HG03521 (cell line): ENCODE data around the gene FNIP1.
"Not testable (repeated sequence)": the region's sequence is repeated elsewhere in the genome, so short reads cannot be mapped to it uniquely, and the experiment has no call there.

ENCODE experiments used
- ATAC-seq: cut with Tn5 transposase; IDR thresholded peaks from one replicate; pipeline ENCODE4 v1.9.1; 2021; ENCODE audit warnings: mild to moderate bottlenecking, moderate library complexity; ENCODE audit not compliant: unreplicated experiment

FNIP1 gene

GRCh38 chr5:131796793-131797693 is at the start of gene FNIP1:
Gene FNIP1, minus strand, starts transcription at chr5:131797017. Its CDS starts 96 bp downstream, at chr5:131796921.
- peak; percentile 94 for ATAC-seq

DNA sequence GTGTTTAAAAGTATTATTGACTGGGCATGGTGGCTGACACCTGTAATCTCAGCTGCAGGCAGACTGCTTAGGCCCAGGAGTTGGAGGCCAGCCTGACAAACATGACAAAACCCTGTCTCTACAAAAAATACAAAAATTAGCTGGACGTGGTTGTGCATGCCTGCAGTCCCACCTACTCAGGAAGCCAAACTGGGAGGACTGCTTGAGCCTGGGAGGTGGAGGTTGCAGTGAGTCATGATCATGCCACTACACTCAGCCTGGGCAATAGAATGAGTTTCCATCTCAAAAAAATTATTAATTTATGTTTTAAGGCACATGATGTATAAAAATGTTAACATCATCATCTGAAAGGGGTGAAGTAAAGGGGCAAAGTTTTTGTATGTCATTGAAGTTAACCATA is 49.7 kb upstream of the FNIP1 start:
- no peak for ATAC-seq

- no peak for ATAC-seq
These were observed 49.0 kb upstream of the FNIP1 start for GRCh38 chr5:131845828-131846227.

GRCh38 chr5:131842971-131843370 is 46.2 kb upstream of the FNIP1 start:
- not testable (repeated sequence) for ATAC-seq

GRCh38 chr5:131832702-131833101 is 35.9 kb upstream of the FNIP1 start:
- not testable (repeated sequence) for ATAC-seq

DNA sequence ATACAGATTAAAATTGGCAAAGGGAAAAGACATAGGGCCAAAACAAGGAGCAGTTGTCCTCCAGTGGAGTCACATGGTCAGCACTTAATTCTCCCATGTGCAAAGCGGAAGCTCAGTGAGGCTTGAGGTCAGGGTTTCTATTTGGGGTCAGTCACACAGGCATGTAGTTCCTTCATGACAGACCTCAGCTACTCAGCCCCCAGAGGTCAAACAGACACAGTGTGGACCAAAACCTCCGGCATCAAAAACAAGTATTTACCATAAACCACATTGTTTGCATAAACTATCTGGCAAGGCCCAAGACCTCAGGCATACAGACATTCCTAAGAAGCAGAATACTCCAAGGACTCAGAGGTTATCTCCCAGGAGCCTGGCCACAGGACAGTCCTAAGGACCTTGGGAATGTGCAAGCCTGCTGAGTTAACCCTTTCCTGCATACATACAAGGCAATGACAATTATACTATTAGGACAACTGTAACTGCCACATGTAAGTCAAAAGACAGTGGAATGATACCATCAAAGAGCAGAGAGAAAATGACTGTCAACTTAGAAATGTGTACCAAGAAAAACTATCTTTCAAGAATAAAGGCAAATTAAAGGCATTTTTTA is 28.7 kb upstream of the FNIP1 start:
- peak; percentile 93 for ATAC-seq

- ATAC-seq, result no peak
These were observed 27.8 kb upstream of the FNIP1 start for GRCh38 chr5:131824631-131825030.

DNA sequence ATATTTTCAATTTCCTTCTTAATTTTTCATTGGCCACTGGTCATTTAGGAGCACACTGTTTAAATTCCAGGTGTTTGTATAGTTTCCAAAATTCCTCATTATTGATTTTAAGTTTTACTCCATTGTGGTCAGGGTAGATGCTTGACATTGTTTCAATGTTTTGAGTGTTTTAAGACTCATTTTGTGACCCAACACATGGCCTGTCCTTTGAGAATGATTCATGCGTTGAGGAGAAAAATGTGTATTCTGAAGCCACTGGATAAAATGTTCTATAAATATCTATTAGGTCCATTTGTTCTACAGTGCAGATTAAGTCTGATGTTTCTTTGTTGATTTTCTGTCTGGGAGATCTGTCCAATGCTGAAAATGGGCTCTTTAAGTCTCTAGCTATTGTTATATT is 24.4 kb upstream of the FNIP1 start:
- ATAC-seq, result no peak

DNA sequence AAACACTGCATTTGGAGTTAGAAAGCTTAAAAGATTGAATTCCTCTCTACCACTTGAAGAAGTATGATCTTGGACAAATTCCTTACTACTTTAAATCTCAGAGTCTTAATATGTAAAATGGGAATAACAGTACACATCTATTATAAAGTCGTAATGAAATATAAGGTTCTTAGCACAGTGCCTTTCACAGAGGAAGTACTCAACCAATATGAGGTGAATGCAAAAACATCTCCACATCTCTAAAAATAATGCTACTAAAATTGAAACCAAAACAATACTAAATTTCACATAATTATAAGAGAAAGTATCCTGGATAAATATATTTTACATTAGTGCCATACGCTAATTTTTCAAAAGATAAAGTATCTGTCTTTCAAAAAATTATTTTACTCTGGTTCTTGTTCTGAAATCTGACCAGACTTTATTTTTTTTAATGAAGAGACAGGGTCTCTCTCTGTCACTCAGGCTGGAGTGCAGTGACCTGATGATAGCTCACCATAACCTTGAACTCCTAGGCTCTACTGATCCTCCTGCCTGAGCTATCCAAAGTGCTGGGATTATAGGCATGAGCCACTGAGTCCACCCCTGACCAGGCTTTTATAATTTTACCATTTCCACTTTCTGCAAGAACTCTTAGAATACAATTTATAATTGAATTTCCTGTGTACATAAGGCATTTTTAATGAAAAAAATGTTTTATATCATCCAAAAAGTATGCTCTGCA is 21.3 kb upstream of the FNIP1 start:
- ATAC-seq, result no peak

GRCh38 chr5:131814990-131815389 is 18.2 kb upstream of the FNIP1 start:
- ATAC-seq, result no peak

DNA sequence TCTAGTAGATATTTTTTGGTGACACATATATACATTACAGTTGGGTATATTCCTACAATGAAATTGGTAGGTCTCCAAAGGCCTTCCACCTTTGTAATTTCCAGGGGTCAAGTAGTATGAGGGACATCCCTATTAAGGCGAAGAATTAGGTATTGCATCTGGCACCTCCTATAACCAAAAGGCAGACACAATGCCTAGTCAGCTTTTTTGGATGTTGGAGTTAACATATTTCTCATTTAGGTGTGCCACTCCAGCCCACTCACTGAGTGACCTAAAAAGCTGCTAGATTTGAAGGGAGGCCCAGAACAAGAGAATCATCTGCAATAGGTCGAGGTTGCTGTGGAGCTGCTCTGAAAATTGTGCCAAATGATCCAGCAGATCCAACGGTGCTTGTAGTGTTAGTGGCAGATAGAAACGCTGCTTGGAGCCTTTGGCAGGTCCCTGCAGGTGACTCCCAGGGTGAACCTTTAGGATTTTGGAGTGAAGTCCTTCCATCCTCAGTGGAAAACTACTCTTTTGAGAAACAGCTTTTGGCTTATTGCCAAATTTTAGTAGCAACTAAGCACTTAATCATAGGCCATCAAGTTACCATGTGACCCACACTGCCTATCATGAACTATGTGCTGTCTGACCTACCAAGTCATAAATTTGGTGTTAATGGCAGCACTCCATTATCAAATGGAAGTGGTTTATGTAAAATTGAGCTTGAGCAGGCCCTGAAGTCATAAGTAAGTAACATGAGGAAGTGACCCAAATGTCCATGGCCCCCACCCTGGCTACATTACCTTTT is 15.7 kb upstream of the FNIP1 start:
- ATAC-seq, result no peak

DNA sequence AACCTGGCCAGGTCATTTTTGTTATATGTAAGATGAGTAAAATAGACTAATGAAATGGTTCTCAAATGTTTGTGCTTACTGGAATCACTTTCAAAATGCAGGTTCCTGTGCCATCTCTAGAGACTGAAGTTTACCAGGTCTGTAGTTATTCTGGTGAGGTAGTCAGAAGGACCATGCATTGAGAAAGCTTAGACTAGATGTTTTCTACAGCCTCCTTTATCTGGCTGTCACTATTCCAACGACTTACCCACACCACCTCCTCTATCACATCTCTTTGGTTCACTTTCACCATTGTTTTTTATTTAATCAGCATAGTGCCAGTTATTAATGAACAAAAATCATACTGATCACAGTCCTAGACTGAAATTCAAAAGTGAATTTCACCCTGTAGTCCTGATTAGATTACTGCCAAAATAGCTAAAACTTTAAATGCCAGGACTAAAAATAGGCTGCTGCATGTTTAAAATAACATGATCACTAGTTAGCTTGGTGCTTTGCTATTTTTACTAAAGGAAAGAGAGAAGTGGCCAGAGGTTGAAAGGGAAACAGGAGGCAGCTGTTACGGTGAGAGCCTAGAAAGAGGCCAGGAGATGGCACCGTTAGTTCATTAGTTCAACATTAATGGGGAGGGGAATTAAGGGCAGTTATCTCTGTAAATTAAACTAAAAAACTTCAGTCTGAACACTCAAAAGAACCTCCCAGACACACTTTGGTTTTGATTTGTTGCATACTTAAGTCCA is 13.9 kb upstream of the FNIP1 start:
- no peak for ATAC-seq

DNA sequence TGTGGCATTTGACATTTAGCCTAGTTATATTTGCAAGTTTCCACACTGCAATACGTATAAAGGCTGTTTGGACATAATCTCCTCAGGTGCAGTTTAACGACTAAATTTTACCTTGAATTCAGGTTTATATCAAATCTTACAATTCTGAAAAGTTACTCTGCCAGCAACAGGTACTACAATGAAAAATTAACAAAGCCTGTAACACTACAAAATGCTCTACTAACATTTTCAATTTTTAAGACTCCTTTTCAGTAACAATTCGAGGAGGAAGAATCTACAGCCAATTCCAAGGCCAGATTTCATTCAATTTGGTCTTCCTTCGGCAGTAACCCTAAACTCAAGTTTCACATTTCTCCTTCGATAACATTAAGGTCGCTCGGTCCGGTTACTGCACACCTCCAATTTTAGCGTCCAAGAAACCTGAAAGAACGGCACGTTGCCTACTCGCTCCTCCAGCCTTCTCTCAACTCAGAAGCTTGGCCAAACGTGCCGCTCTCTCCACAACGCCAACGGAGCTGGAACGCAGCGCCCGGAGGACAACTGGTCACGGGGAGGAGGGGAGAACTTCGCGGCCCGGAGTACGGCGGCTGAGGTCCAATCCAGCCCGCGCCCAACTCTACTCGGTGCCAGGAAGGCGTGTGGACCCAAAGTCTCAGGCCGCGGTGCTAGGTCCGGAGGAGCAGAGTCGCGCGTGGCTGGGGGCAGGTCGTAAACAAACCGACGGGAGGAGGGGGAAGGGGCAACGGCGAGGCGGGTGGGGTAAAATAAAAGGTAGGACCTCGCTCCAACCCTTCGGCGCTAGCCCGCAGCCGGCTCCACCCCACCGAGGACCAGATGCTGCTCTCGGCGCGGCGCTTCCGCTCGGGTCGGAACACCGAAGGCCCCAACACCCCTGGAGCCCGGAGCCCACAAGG is 681 bp downstream of the FNIP1 start:
- ATAC-seq, result peak; percentile 12

DNA sequence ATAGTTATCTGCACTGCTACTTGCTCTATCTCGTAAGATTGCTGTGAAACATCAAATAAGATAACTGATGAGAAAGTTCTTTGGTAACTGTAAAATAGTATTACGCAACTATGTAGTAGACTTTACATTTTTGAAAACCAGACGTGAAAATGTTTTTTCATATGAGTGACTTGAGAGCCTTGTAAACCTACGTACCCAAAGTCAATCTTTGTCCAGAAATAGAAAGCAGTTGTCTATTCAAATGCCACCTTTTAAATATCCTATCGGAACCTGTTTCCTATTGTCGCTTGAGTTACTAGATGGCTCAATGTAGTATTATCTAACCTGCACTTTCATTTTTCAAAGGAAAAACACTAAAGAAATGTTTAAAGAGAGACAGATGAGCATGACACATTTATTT is 1.6 kb downstream of the FNIP1 start:
- ATAC-seq, result no peak

- ATAC-seq, result no peak
These were observed 2.2 kb downstream of the FNIP1 start for GRCh38 chr5:131794586-131794985.

GRCh38 chr5:131792896-131793295 is 3.9 kb downstream of the FNIP1 start:
- ATAC-seq, result no peak

GRCh38 chr5:131791866-131792265 is 5.0 kb downstream of the FNIP1 start:
- no peak for ATAC-seq

GRCh38 chr5:131790550-131790949 is 6.3 kb downstream of the FNIP1 start:
- no peak for ATAC-seq

DNA sequence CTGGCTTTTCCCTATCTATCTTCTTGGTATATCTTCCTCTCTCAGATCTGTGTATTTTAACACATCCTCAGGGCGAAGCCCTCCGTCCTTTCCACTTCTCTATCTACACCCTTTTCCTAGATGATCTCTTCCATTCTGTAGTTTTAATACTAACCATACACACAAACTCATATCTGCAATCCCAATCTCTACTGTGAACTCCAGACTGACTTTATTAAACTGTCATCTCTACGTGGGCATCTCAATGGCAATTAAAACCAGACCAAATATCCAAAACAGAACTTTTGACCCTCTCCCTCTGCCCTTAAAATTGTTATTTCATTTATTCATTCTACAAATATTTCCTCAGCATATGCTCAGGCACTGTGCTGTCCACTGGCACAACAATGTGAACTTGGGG is 7.1 kb downstream of the FNIP1 start:
- ATAC-seq, result no peak
